Measurements from ENCODE around the gene CDC42BPA. TPM values are rescaled to one million over a fixed set of nuclear protein-coding genes. Genes with fewer than 3 reads are reported as not detected.

Gene CDC42BPA
- total and polyA plus RNA-seq, 11 donors, result 9.8 to 33.8 (median 29.7) TPM

GRCh38 chr1:227170361-227171166 lies 147.7 kb downstream of the CDC42BPA start:
- no peak for ATAC-seq
- no peak for DNase-seq
- H3K9me3 ChIP-seq, result no peaks in the 10 kb centered on the region
- no peak for TF ChIP-seq POLR2A (IDR thresholded peaks at IDR 0.05)
- TF ChIP-seq, protein P1, sequence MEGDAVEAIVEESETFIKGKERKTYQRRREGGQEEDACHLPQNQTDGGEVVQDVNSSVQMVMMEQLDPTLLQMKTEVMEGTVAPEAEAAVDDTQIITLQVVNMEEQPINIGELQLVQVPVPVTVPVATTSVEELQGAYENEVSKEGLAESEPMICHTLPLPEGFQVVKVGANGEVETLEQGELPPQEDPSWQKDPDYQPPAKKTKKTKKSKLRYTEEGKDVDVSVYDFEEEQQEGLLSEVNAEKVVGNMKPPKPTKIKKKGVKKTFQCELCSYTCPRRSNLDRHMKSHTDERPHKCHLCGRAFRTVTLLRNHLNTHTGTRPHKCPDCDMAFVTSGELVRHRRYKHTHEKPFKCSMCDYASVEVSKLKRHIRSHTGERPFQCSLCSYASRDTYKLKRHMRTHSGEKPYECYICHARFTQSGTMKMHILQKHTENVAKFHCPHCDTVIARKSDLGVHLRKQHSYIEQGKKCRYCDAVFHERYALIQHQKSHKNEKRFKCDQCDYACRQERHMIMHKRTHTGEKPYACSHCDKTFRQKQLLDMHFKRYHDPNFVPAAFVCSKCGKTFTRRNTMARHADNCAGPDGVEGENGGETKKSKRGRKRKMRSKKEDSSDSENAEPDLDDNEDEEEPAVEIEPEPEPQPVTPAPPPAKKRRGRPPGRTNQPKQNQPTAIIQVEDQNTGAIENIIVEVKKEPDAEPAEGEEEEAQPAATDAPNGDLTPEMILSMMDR (IDR thresholded peaks at IDR 0.05), result no peak
- H3K4me1 ChIP-seq, result peaks cover 0 to 36% (median 9%) of the 10 kb centered on the region in 12 donors
- no peaks in the 10 kb centered on the region for H3K36me3 ChIP-seq
- H3K27me3 ChIP-seq, result no peaks in the 10 kb centered on the region
- intact Hi-C loops (cut with DNase I), result no loop called here
- H3K4me3 ChIP-seq, result no peak overlapping the region
- H3K27ac ChIP-seq, result no peak overlapping the region
- WGBS, 4 donors, result 64 to 88% (median 80%) methylated on average over 3 of the region's 3 CpGs

DNA sequence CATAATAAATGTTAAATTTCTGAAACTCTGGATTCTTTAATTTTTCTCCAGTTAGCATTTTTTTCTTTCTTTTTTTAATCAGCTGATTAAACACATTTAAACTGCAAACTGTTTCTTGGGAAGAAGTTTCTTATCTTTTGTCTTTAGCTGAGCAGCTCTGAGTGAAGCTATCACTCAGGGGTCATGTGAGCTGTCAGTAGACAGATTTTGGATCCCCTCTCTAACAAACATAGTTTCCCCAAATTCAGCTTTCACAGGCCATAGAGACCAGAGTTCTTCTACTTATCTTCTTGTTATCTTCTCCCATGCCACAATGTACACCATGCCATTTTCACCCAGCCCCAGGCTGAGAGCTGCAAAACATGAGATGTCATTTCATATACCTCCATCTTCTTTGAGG lies 148.9 kb downstream of the CDC42BPA start:
- ATAC-seq (no peak), DNase-seq (no peak)
- intact Hi-C loops (cut with DNase I), result no loop called here

GRCh38 chr1:227167276-227168101 lies 150.8 kb downstream of the CDC42BPA start:
- Histone ChIP-seq H3K36me3 (no peaks in the 10 kb centered on the region), H3K4me3 (no peak overlapping the region), H3K27ac (no peak overlapping the region), H3K4me1 (peaks cover 0 to 24% (median 8%) of the 10 kb centered on the region in 12 donors), H3K27me3 (no peaks in the 10 kb centered on the region), H3K9me3 (no peaks in the 10 kb centered on the region)
- ATAC-seq (no peak), DNase-seq (no peak)
- no peak for TF ChIP-seq POLR2A (IDR thresholded peaks at IDR 0.05)
- TF ChIP-seq, protein P1 (IDR thresholded peaks at IDR 0.05), result no peak
- intact Hi-C loops (cut with DNase I), result no loop called here
- 68 to 80% (median 71%) methylated on average over 2 of the region's 2 CpGs for WGBS, 4 donors

More for the DNA sequence above, 148.9 kb downstream of the CDC42BPA start:
- no peaks in the 10 kb centered on the region for H3K36me3 ChIP-seq
- H3K9me3 ChIP-seq, result no peaks in the 10 kb centered on the region
- TF ChIP-seq, protein P1 (IDR thresholded peaks at IDR 0.05), result no peak
- no peak for TF ChIP-seq POLR2A (IDR thresholded peaks at IDR 0.05)
- no peak overlapping the region for H3K27ac ChIP-seq
- H3K4me1 ChIP-seq, result peaks cover 0 to 36% (median 9%) of the 10 kb centered on the region in 12 donors
- H3K4me3 ChIP-seq, result no peak overlapping the region
- no peaks in the 10 kb centered on the region for H3K27me3 ChIP-seq

DNA sequence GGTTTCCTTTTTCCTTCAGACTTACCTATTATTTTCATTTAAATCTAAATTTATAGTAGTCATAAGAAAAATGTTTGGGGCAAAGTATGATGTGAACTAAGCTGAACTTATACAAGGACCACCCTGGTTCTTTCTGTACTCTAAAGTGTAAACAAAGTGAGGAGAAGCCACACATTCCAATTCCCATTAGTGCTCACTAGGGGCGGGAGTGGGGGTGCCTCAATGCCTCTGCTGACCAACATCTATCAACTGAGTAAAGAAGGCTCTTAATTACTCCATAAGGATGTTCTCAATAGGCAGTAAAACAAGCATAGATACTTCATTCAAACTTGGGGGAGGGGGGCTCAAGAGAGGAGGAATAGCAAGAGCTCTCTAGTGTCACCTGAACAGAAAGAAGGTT lies 151.7 kb downstream of the CDC42BPA start:
- peaks cover 0 to 17% (median 4%) of the 10 kb centered on the region in 12 donors for H3K4me1 ChIP-seq
- H3K9me3 ChIP-seq, result no peaks in the 10 kb centered on the region
- H3K27ac ChIP-seq, result no peak overlapping the region
- intact Hi-C loops (cut with DNase I), result no loop called here
- DNase-seq (no peak), ATAC-seq (no peak)
- H3K27me3 ChIP-seq, result no peaks in the 10 kb centered on the region
- H3K4me3 ChIP-seq, result no peak overlapping the region
- H3K36me3 ChIP-seq, result no peaks in the 10 kb centered on the region
- WGBS, 4 donors, result 94 to 100% (median 98%) methylated on average over 1 of the region's 1 CpG
- TF ChIP-seq, protein P1 (IDR thresholded peaks at IDR 0.05), result no peak
- TF ChIP-seq POLR2A (IDR thresholded peaks at IDR 0.05), result no peak
